ENCODE measurements around the gene CHD8. TPM values are rescaled to one million over a fixed set of nuclear protein-coding genes. Genes with fewer than 3 reads are reported as not detected.

CHD8 gene
- 40.1 to 45.5 TPM (median 41.5 TPM) in 5 replicates for total RNA-seq (2022; extraction: Qiagen RNA extraction; ENCODE audit: low read depth)

DNA sequence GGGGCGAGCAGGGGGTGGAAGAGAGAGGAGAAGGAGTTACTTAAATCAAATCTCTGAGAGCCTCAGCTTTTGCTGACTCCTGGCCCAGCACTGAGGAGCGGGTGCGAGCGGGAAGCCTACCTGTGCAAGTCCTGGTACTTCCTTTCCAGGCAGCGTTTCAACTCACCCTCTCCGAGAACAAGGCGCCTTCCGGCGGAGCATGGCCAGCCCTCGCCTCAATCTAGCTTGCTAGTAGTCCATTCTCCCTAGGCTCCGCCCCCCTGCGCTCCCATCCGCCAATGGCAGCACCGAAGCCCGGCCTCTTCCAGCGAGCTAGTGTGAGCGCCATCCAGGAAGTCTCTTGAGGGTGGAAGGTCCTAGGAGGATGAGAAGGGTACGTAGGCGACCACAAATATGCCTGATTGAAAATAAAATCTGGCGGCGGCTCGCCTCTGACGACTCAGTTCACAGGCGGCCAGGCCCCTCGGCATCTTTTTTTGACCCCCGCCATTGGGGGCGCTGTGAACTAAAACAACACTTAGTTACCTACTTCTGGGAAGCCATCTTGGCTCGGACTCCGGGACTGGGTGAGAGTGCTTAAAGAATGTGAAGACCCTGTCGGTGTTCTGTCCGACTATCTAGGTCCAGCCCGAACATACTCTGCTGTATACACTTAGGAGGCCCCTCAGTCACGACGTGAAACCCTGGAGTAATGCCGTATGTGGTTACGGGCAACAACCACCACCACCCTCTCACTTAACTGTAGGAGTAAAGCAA, at the start of gene CHD8:
Gene CHD8 (minus strand): TSS at position 212 of the 756 bp plus-strand sequence. CDS start 24,480 bp downstream, outside the sequence.

GRCh38 chr14:21476925-21477681, 21.2 kb upstream of the CHD8 start, which contains the start of the genes RAB2B and TOX4:
RAB2B (minus strand) TSS chr14:21476959; CDS start chr14:21476872, 87 bp downstream.
TOX4 (plus strand) TSS chr14:21477195; CDS start chr14:21477279, 84 bp downstream.

GRCh38 chr14:21383848-21384493, 72.0 kb downstream of the CHD8 start, which contains the start of gene SUPT16H:
SUPT16H (minus strand) TSS chr14:21384019; CDS start chr14:21383927, 92 bp downstream.

Other genes with a start within 250 kb of the CHD8 start
- 834 to 993 TPM (median 864 TPM) in 5 replicates for gene HNRNPC, start 186.7 kb downstream of the CHD8 start, total RNA-seq (2022; extraction: Qiagen RNA extraction; ENCODE audit: low read depth)
- gene RPGRIP1, start 176.0 kb downstream of the CHD8 start, total RNA-seq (2022; extraction: Qiagen RNA extraction; ENCODE audit: low read depth): 0.24 to 0.54 TPM (median 0.26 TPM) in 5 replicates
- gene SUPT16H, start 72.1 kb downstream of the CHD8 start, total RNA-seq (2022; extraction: Qiagen RNA extraction; ENCODE audit: low read depth): 108 to 118 TPM (median 114 TPM) in 5 replicates
- 13.3 to 16.6 TPM (median 14.4 TPM) in 5 replicates for gene RAB2B, start 20.8 kb upstream of the CHD8 start, total RNA-seq (2022; extraction: Qiagen RNA extraction; ENCODE audit: low read depth)
- gene TOX4, start 21.1 kb upstream of the CHD8 start, total RNA-seq (2022; extraction: Qiagen RNA extraction; ENCODE audit: low read depth): 65.3 to 76.8 TPM (median 68.1 TPM) in 5 replicates
- gene METTL3, start 55.2 kb upstream of the CHD8 start, total RNA-seq (2022; extraction: Qiagen RNA extraction; ENCODE audit: low read depth): 39.3 to 55.4 TPM (median 53.2 TPM) in 5 replicates
- 0.89 to 1.3 TPM (median 1.0 TPM) in 5 replicates for gene SALL2, start 70.2 kb upstream of the CHD8 start, total RNA-seq (2022; extraction: Qiagen RNA extraction; ENCODE audit: low read depth)
- gene OR10G3, start 124.0 kb upstream of the CHD8 start, total RNA-seq (2022; extraction: Qiagen RNA extraction; ENCODE audit: low read depth): not detected in 5 replicates
- gene OR10G2, start 178.8 kb upstream of the CHD8 start, total RNA-seq (2022; extraction: Qiagen RNA extraction; ENCODE audit: low read depth): not detected in 5 replicates
- gene OR4E2, start 197.7 kb upstream of the CHD8 start, total RNA-seq (2022; extraction: Qiagen RNA extraction; ENCODE audit: low read depth): not detected in 5 replicates
- gene OR4E1, start 217.7 kb upstream of the CHD8 start, total RNA-seq (2022; extraction: Qiagen RNA extraction; ENCODE audit: low read depth): not detected in 5 replicates

Data from A549 treated with DMSO at 1 μM for 4 hours (cell line).